ENCODE measurements around the gene GNGT2. TPM values are rescaled to one million over a fixed set of nuclear protein-coding genes. Genes with fewer than 3 reads are reported as not detected.

GNGT2 gene
- total and polyA plus RNA-seq, 4 donors, result 1.8 to 12.3 (median 7.3) TPM

GRCh38 chr17:49216953-49217650, 6.7 kb upstream of the GNGT2 start:
- Histone ChIP-seq H3K27me3 (ENCODE audit: control insufficient read depth in 3 of 3, insufficient read depth in 3 of 3, low read length in 2 of 3) (no peaks in the 10 kb centered on the region), H3K4me3 (no peak overlapping the region), H3K36me3 (ENCODE audit: control insufficient read depth in 4 of 4, insufficient read depth in 4 of 4, low read length in 4 of 4) (peaks cover 0 to 18% (median 0%) of the 10 kb centered on the region in 4 donors), H3K27ac (ENCODE audit: low read depth in 1 of 2, low read length in 1 of 2) (peak overlapping the region in 1 of 2 donors; percentile 34), H3K9ac (ENCODE audit: insufficient read depth in 1 of 2, low read length in 2 of 2) (no peak overlapping the region), H3K4me1 (ENCODE audit: control insufficient read depth in 5 of 5, insufficient read depth in 5 of 5, low read length in 5 of 5) (peaks cover 0 to 21% (median 0%) of the 10 kb centered on the region in 5 donors), H3K9me3 (ENCODE audit: control insufficient read depth in 4 of 4, insufficient read depth in 3 of 4, low read length in 3 of 4) (no peaks in the 10 kb centered on the region)
- DNase-seq (peak in 1 of 3 donors; percentile 42), ATAC-seq (ENCODE audit: insufficient read depth, low FRiP score) (no peak)
- TF ChIP-seq, protein P1, sequence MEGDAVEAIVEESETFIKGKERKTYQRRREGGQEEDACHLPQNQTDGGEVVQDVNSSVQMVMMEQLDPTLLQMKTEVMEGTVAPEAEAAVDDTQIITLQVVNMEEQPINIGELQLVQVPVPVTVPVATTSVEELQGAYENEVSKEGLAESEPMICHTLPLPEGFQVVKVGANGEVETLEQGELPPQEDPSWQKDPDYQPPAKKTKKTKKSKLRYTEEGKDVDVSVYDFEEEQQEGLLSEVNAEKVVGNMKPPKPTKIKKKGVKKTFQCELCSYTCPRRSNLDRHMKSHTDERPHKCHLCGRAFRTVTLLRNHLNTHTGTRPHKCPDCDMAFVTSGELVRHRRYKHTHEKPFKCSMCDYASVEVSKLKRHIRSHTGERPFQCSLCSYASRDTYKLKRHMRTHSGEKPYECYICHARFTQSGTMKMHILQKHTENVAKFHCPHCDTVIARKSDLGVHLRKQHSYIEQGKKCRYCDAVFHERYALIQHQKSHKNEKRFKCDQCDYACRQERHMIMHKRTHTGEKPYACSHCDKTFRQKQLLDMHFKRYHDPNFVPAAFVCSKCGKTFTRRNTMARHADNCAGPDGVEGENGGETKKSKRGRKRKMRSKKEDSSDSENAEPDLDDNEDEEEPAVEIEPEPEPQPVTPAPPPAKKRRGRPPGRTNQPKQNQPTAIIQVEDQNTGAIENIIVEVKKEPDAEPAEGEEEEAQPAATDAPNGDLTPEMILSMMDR (IDR thresholded peaks at IDR 0.05; ENCODE audit: control extremely low read depth, extremely low read depth), result no peak
- WGBS, 2 donors, result 34 to 44% methylated on average over 11 of the region's 11 CpGs

DNA sequence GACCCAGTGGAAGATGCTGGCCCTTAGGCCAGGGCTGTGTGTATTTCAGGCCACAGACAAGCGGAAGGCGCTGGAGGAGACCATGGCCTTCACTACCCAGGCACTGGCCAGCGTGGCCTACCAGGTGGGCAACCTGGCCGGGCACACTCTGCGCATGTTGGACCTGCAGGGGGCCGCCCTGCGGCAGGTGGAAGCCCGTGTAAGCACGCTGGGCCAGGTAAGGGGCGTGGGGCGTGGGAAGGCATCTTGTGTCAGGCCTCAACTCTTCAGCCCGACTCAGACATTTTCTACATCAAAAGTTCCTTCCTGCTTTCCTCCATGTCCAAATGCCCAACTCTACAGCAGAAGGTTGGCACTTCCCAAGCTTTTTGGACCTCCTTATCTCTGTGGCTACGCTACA, 6.1 kb upstream of the GNGT2 start:
- WGBS, 2 donors, result 79 to 84% methylated on average over 13 of the region's 13 CpGs
- Histone ChIP-seq H3K4me1 (ENCODE audit: control insufficient read depth in 5 of 5, insufficient read depth in 5 of 5, low read length in 5 of 5) (peaks cover 0 to 21% (median 0%) of the 10 kb centered on the region in 5 donors), H3K36me3 (ENCODE audit: control insufficient read depth in 4 of 4, insufficient read depth in 4 of 4, low read length in 4 of 4) (peaks cover 0 to 14% (median 0%) of the 10 kb centered on the region in 4 donors), H3K9ac (ENCODE audit: insufficient read depth in 1 of 2, low read length in 2 of 2) (no peak overlapping the region), H3K27ac (ENCODE audit: low read depth in 1 of 2, low read length in 1 of 2) (peak overlapping the region in 1 of 2 donors; percentile 59), H3K4me3 (no peak overlapping the region), H3K27me3 (ENCODE audit: control insufficient read depth in 3 of 3, insufficient read depth in 3 of 3, low read length in 2 of 3) (no peaks in the 10 kb centered on the region), H3K9me3 (ENCODE audit: control insufficient read depth in 4 of 4, insufficient read depth in 3 of 4, low read length in 3 of 4) (no peaks in the 10 kb centered on the region)
- DNase-seq (no peak), ATAC-seq (ENCODE audit: insufficient read depth, low FRiP score) (no peak)
- TF ChIP-seq, protein P1 (IDR thresholded peaks at IDR 0.05; ENCODE audit: control extremely low read depth, extremely low read depth), result no peak

- no peak for ATAC-seq (ENCODE audit: insufficient read depth, low FRiP score)
- H3K36me3 ChIP-seq (ENCODE audit: control insufficient read depth in 4 of 4, insufficient read depth in 4 of 4, low read length in 4 of 4), result peaks cover 0 to 7% (median 0%) of the 10 kb centered on the region in 4 donors
- H3K27ac ChIP-seq (ENCODE audit: low read depth in 1 of 2, low read length in 1 of 2), result no peak overlapping the region
- H3K9ac ChIP-seq (ENCODE audit: insufficient read depth in 1 of 2, low read length in 2 of 2), result no peak overlapping the region
- no peaks in the 10 kb centered on the region for H3K9me3 ChIP-seq (ENCODE audit: control insufficient read depth in 4 of 4, insufficient read depth in 3 of 4, low read length in 3 of 4)
- H3K27me3 ChIP-seq (ENCODE audit: control insufficient read depth in 3 of 3, insufficient read depth in 3 of 3, low read length in 2 of 3), result peaks cover 0 to 3% (median 0%) of the 10 kb centered on the region in 3 donors
- peaks cover 0 to 19% (median 3%) of the 10 kb centered on the region in 5 donors for H3K4me1 ChIP-seq (ENCODE audit: control insufficient read depth in 5 of 5, insufficient read depth in 5 of 5, low read length in 5 of 5)
- WGBS, 2 donors, result 47 to 68% methylated on average over 12 of the region's 12 CpGs
- DNase-seq, result peak in 1 of 3 donors; percentile 32
- no peak overlapping the region for H3K4me3 ChIP-seq
- TF ChIP-seq, protein P1 (IDR thresholded peaks at IDR 0.05; ENCODE audit: control extremely low read depth, extremely low read depth), result no peak
Measured at GRCh38 chr17:49214676-49215360, 4.4 kb upstream of the GNGT2 start.
